ENCODE data around the gene MYZAP.

MYZAP gene

GRCh38 chr15:57685306-57686095, 93.8 kb downstream of the MYZAP start:
- no peak for DNase-seq (ENCODE audit: low read depth)
- TF ChIP-seq, protein P1, sequence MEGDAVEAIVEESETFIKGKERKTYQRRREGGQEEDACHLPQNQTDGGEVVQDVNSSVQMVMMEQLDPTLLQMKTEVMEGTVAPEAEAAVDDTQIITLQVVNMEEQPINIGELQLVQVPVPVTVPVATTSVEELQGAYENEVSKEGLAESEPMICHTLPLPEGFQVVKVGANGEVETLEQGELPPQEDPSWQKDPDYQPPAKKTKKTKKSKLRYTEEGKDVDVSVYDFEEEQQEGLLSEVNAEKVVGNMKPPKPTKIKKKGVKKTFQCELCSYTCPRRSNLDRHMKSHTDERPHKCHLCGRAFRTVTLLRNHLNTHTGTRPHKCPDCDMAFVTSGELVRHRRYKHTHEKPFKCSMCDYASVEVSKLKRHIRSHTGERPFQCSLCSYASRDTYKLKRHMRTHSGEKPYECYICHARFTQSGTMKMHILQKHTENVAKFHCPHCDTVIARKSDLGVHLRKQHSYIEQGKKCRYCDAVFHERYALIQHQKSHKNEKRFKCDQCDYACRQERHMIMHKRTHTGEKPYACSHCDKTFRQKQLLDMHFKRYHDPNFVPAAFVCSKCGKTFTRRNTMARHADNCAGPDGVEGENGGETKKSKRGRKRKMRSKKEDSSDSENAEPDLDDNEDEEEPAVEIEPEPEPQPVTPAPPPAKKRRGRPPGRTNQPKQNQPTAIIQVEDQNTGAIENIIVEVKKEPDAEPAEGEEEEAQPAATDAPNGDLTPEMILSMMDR (conservative IDR thresholded peaks at IDR 0.05; ENCODE audit: low read depth, low read length), result no peak
- no peak overlapping the region for H3K4me3 ChIP-seq (ENCODE audit: low read depth, low read length)

GRCh38 chr15:57686657-57687056, 95.0 kb downstream of the MYZAP start:
- peak; percentile 75 for DNase-seq (ENCODE audit: low read depth)
- TF ChIP-seq, protein P1 (conservative IDR thresholded peaks at IDR 0.05; ENCODE audit: low read depth, low read length), result no peak
- H3K4me3 ChIP-seq (ENCODE audit: low read depth, low read length), result no peak overlapping the region

GRCh38 chr15:57690341-57690966, 98.8 kb downstream of the MYZAP start:
- DNase-seq (ENCODE audit: low read depth), result no peak
- H3K4me3 ChIP-seq (ENCODE audit: low read depth, low read length), result no peak overlapping the region
- TF ChIP-seq, protein P1 (conservative IDR thresholded peaks at IDR 0.05; ENCODE audit: low read depth, low read length), result no peak

DNA sequence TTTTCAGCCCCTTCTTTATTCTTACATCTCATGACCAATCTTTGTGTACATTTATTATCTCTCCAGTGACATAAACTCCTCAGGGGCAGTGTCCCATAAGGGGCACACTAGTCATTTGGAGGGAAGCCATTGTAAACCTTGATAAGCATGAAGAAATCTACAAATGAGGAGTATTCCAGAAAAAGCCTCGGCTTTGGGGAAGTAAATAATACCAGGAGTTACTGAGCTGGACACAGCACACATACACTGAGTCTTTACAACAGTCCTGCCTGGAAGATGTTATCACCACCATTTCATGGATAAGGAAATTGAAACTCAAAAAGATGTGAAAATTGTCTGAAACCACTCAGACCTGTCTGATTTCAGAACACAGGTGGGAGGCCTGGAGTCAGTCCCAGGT, 99.4 kb downstream of the MYZAP start:
- no peak overlapping the region for H3K4me3 ChIP-seq (ENCODE audit: low read depth, low read length)
- DNase-seq (ENCODE audit: low read depth), result no peak
- TF ChIP-seq, protein P1 (conservative IDR thresholded peaks at IDR 0.05; ENCODE audit: low read depth, low read length), result no peak

GRCh38 chr15:57692709-57693108, 101.0 kb downstream of the MYZAP start:
- TF ChIP-seq, protein P1 (conservative IDR thresholded peaks at IDR 0.05; ENCODE audit: low read depth, low read length), result no peak
- H3K4me3 ChIP-seq (ENCODE audit: low read depth, low read length), result no peak overlapping the region
- peak; percentile 73 for DNase-seq (ENCODE audit: low read depth)

DNA sequence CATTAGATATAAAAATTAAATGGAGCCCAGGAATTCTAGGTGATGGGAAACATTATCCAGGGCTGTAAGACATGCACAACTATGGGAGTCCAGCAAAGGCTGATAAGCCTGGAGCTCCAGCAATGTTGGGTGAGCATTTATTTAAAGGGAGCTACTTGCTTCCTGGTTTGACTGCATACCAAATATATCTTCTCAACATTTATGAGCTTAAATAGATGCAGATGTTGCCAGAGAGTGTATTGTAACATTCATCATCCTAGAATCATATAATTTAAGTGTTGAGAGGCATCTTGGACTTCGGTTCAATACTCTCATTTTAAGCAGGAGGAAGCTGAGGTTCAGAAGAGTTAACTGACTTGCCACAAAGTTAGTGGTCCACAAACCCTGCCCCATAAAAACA, 102.6 kb downstream of the MYZAP start:
- DNase-seq (ENCODE audit: low read depth), result no peak
- TF ChIP-seq, protein P1 (conservative IDR thresholded peaks at IDR 0.05; ENCODE audit: low read depth, low read length), result no peak
- H3K4me3 ChIP-seq (ENCODE audit: low read depth, low read length), result no peak overlapping the region
